Stimulated activated CD8-positive, alpha-beta memory T cell treated with anti-CD3 and anti-CD28 coated beads, Interleukin-4, amount 100 ng/mL, for 24 hours (primary cell): ENCODE data around the gene GNAT3.

ENCODE experiments used
- DNase-seq: peaks from one replicate; pipeline ENCODE4 v3.0.0-alpha.2; 2020; ENCODE audit warnings: low read depth

Gene GNAT3

DNA sequence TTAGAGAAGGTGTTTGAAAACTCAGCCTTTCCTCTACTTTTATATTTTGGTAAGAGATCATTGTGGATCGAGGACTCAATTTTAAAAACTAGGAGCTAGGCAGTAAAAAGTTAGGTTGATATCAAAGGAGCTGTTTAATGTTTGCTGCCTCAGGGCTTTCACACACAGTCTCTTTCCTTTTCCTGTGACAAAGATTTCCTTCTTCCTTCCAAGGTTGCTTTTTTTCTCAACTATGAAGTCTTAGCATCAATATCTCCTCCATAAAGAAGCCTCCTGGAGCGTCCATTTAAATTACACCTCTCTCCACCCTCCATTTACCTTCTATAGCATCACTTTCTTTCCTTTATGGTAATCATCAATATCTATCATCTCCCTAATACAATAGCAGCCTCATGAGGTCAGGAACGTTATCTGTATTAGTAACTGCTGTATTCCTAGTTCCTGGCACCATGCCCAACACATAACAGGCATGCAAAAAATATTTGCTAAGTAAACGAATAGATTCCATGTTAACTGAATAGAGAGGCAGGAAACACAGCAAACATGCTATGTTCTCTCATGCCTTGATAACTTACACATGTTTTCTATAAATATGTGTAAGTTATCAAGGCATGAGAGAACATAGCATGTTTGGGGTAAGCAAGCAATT lies 48.5 kb downstream of the GNAT3 start:
- no peak for DNase-seq

DNA sequence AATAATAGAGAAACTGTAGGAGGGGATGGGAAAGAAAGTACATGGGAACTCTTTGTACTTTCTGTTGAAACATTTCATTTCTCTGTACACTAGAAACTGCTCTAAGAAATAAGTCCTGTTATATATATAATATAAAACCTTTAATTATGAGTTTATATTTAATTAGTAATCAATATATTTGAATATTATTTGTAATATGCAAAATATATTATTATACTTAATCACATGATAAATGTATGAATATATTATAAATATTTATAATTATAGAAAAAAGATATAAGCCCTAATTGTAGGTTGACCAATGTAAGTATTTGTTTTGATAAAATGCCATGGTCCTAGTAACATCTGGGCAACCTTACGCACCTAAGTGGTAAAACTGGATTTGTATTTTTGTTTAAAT lies 51.0 kb downstream of the GNAT3 start:
- no peak for DNase-seq

DNA sequence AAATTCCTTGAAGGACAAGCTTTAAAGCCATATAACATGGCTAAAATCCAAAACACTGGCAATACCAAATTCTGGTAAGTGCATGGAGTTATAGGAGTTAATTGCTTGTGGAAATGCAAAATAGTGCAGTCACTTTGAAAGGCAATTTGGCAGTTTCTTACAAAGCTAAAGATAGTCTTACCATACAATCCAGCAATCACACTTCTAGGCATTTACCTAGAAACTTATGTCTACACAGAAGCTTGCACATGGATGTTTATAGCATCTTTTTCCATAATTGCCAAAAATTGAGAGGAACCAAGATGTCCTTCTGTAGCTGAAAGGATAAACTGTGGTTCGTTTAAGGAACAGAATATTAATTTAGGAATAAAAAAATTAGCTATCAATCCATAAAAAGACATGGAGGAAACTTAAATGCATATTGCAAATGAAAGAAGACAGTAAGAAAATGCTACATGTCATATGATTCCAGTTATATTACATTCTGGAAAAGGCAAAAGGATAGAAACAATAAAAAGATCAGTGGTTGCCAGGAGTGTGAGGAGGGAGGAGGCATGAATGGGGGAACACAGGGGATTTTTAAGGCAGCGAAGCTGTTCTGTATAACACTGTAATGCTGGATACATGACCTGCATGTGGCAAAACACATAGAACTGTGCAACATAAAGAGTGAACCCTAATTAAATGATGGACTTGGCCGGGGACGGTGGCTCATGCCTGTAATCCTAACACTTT lies 51.9 kb downstream of the GNAT3 start:
- no peak for DNase-seq

DNA sequence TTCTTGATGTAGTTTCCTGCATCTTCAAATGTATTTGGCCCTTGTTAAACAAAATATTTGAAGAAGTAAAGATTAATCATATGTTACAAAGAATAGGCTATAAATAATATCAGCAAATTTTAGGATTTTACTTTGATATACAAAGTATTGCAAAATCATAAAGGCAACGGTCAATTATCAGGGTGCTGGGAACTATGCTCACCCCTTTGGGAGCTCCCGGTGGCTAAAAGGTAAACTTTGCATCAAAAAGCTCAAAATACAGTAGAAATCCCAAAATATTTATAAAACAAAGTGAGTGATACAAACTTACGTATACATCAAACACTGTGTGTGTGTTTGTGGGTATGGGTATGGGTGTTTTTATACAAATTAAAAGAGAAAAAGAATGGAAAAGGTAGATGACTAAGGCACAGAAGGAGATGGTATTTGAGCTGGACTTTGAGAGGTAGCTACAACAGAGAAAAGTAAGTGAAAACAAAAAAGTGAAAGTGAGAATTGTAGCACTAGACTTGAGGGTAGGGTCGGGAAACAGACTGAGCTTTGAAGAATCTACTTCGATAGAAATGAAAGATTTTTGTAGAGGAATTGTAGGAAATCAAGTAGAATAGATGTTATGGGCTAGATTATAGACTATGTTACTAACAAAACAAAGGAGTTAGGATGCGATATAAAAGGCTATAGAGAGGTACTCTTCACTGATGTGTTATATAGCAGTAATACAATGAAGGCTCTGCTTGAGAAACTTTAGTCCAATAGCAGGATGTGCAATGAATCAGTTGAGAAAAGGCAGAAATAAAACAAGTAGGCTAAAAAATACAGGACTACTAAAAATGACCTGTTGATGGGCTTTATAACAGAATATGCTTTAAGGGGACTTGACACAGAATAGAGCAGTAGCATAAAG lies 52.8 kb downstream of the GNAT3 start:
- no peak for DNase-seq

DNA sequence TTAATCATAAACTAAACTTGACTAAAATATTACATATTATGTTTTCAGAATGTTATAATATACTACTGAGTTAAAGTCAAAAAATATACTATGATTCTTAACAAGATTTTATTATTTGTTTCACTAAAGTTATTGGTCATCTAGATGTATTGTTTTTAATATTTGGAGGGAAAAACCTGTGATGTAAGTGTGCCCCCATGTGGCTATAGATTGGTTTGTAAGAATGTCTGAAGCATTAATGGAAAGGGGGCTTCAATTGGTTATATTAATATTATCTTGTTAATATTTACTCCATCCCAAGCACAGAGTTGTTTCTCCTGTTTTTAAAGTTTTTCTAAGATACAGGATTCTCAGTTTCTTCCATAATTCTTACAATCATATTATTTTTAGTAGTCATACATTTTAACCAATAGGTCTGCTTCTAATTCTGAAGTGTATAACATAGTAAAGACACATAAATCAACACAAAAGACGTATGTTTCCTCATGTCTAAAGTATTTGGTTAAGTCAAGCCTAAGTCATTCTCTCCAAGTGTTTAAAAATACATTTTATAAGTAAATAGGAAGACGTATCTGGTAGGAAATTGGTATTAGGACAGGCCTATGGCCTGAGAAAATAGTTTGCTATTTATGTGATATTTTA lies 58.0 kb downstream of the GNAT3 start:
- no peak for DNase-seq

DNA sequence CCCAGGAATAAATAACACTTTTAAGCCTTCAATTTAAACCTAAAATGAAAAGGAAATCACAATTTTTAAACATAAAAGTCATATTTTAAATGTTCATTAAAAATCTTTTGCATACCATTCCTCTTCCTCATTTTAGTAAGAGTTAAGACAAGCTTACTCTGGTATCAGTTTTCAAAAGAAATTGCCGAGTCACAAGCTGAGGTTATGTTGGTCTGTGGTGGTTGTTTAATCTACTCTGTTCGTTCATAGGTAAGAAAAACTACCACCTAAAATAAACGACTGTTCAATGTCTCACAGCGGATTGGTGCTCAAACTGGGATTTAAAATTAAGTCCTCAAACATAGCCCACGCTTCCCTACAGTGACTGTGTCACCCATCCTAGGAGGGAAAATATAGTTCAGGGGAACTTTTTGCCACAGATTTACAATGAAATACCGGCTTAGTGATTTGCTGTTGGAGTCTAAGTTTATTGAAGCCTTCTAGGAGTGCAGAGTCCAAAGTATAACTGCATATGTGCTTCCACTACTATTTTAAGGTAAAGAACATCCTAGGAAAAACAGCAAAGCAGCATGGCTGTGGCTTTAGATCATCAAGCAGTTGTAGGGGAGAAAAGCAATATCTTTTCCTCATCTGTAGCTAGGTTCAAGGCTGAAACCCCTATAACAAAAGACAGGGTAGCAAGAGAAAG lies 61.1 kb downstream of the GNAT3 start:
- no peak for DNase-seq

DNA sequence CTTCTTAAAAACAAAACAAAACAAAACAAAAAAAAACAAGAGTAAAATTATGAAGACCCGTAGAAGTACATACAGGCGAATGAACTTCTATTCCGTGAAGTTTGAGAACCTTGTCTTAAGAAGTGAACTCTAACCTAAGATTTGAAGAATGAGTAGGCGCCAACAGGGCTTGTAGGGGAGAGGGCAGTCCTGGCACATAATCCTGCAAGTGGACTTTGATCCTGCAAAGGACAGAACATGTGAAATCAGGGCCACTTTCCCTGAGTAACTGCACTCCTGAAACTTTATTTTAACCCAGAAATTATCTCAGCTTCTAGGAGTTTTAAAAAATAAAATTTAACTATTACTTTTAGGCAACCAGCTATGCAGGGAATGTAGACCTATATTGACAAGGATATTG lies 62.0 kb downstream of the GNAT3 start:
- no peak for DNase-seq

DNA sequence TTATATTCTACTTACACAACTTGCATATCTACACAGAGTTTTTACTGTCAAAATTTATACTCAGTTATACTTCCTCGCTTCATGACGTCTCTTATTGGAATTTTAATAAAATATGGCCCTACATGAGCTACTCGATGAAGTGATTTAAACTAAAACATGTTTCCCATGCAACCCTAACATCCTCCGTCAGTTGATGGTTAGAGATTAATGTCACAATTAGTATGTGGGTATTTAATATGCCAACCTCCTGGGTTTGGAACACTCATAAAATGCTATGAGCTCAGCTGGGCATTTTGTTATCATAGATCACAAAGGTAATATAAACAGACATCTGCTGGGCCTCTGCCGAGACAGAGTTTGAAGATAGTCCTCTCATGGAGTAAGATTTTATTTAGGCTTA lies 66.5 kb downstream of the GNAT3 start:
- no peak for DNase-seq

DNA sequence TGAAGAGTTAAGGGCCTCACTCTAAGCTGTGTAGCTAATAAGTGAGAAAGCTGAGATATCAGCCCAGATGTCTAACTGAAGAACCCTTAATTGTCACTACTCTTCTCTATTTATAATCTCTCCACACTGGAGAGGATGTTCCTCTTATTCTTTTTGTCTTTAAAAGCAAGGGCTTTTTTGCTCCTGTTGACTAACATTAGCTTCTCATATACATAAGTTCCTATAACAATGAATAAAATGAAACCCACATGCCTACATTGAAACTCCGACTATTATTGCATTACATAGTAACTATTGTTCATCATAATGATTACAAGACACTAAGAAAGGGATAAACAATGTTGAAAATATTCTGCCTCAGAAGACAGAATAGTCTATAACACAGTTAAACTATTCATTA lies 67.1 kb downstream of the GNAT3 start:
- DNase-seq: no peak

DNA sequence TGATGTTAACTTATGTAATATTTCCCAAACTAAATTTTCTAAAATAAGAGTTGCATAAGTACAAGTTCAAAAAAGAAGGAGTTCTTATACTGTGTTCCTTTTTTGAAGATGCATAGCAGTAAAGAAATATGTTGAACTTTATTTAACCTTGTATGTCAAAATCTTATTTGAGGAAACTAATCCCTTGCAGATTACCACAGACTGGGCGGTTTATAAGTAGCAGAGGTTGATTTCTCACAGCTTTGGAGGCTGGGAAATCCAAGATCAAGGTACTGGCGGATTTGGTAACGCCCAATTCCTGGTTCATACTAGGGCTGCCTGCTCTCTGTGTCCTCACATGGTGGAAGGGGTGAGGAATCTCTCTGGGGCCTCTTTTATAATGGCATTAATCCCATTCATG lies 68.5 kb downstream of the GNAT3 start:
- DNase-seq: no peak

DNA sequence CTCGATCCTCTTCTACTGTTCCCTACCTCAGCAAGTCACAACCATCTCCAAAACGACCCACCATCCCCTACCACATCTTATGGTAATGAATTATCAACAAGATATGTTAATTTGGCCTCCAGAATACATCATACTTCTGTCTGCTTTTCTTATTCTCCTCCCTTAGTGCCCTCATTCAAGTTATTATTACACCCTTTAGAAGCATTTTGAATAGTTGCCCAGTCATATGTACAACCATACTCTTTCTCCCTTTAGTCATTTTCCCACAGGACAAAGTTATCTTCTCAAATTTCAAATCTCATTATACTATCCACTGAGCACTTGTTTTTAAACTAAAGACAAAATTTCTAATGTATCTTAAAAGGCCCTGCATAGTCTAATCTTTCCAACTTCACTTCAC lies 71.0 kb downstream of the GNAT3 start:
- no peak for DNase-seq

DNA sequence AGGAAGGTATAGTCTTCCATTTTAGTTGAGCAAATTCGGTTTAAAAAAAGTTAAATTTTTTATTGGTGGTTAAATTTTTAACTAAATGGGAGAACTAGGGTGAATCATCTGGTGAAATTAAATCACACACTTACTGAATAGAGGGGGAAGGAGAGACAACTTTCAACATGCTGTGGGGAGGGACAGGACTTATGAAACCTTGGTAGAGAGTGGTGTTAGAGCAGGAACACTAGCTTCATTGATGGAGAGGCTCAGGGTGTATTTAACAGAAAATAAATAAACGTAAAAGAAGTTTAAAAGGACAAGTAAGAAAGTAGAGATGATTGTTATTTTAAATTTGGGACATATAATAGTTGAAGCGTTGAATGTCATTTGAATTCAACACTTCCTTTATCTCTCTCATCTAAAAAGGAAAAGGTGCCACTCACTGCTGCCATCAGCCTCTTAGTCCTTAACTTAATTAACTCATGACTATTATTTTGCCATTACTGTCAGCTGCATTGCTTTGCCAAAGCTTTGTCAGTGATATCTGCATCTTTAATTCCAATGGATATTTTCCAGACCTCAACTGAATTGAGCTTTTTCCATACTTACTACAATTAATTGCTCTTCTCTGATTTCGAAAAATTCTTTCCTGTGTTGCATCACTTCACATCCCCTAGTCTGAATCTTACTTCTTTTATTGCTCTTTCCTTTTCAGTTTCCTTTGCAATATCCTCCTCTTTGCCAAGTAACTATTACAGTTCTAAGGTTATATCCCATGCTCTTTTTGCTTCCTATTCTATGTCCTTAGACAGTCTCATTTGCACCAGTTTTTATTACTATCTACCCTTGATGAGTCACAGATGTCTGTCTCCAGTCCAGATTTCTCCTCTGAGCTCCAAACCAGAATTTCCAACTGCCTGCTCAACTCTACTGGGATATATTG lies 71.7 kb downstream of the GNAT3 start:
- no peak for DNase-seq

DNA sequence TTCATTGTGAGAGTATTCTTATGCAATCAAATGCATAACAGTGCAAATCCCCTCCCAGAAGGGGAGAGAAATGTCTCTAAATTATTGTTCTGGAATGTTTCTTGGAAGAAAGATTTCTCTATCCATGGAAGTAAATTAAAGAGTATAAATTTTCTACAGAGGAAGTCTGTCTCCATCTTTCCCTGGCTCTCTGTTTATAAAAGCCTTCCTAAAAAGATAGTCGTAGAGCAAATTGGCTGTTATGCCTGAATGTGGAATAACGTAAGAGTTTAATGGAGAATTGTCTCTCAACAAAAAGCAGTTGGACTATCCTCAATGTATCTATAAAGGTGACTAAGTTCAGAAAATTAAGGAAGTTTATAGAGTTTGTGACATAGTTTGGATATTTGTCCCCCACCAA lies 76.3 kb downstream of the GNAT3 start:
- DNase-seq: no peak

DNA sequence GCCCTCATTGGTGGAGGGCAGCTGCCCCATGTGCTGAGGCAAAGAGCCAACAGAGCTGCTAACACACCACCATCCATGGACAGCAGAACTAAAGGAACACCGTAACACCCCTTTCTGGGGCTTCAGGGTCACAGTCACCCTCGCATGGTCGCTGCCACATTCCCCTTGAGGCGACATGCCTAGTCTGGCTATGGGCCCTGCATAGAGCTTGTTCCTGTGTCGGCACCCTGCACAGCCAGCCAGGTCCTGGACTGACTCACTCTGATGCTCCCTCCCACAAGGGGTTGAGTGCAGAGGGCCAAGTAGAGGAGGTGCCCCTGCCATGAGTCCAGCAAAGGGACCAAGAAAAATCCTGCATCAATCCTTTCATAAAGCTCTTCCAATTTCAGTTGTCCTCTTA lies 77.8 kb downstream of the GNAT3 start:
- DNase-seq: no peak

DNA sequence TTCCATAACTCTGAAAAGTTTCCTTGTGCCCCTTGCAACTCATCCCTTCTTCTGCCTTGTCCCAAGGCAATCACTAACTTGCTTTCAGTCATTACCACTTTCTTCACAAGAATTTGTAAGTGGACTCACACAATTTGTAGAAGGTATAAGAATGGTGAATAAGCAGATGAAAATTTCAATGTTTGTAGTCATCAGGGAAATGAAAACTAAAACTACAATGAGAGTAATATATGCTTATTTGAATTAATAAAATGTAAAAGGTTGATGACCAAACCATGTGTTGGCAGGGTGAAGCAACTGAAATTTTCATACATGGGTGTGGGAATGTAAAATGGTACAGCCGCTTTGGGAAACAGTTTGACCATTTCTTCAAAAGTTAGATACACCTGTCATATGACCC lies 79.7 kb downstream of the GNAT3 start:
- DNase-seq: no peak

DNA sequence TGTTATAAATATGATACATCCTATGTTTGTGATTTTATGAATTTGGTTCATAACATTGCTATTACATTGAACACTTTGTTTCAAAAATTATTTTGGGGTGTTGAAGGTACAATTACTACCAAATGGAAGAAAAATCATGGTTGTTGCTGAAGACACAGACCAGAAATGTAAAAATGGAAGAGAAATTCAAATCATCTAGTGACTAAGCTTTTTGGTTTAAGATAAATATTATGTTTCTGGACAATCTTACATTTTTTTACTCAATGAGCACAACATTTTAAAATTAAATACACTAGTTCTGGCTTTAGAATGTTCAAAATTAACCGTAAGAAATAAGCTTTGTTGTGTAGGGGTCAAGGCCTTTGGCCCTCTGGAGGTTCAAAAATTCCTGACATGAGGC lies 82.7 kb downstream of the GNAT3 start:
- no peak for DNase-seq

DNA sequence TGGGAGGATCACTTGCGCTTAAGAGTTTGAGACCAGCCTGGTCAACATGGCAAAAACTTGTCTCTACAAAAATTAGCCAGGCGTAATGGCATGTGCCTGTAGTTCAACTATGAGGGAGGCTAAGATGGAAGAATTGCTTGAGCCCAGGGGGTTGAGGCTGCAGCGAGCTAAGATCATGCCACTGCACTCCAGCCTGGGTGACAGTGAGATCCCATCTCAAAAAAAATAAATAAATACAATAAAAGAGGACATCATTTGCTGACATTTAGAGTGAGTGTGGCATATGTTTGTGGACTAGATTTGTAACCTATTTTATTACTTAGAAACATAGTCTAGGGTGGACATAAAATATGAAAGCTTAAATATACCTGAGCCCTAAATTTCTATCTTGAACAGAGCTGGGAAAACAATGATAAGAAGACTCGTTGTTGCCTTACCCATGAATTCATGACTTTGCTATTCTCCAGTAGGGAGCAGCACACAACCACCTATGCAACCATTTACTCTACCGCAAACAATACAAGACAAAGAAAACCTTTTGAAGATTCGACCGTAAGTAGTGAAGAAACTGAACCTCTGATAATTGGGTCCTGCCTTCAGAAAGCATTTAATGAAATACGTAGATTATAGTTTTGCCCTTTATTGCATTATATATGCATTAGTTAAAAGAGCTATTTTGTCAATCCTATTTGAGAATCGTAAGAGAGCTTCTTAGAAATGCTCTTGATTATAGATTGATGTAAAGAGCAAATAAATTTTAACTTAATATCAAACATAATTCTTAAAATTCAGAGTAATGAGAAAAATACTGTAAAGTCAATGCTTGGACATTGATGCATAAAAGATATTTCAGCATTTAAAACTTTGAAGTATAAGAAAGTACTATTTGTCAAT lies 83.5 kb downstream of the GNAT3 start:
- no peak for DNase-seq

DNA sequence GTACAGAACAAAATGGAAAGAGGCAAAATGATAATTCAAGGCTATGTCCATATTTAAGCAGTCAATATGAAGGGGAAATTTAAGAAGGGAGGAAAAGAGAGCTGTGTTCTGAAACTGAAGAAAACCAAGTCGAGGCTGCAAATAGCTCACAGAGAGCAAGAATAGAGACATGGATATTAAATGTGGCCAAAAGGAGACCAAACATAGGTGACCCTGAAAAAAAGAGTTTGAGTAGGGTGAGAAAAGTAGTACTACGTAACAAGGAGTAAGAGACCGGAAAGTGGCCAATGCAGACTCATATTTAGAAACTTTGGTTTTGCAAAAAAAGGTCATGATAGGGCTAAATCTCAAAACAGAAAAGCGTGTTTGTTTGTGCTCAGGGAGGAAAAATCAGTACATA lies 84.6 kb downstream of the GNAT3 start:
- DNase-seq: no peak

DNA sequence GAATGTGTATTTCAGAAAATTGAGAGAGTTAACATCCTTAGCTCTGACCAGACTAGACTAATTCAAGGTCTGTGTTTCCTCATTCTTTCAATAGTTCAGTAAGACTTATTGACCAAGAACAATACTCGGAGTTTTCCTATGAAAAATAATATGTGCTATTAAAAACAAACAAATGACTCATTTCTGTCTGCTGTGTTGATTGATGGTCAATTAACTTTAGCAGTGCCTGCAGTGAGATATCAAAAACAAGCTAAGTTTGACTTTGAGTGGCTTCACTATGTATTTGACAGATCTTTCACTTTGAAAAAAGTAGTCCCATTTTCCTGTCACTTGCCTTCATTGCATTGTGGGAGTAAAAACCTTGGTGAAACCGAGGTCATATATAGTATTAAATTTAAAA lies 91.0 kb downstream of the GNAT3 start:
- DNase-seq: no peak
